GM19395 (cell line): ENCODE data around the gene CYP46A1.

Source experiments
- ATAC-seq: cut with Tn5 transposase; IDR thresholded peaks from one replicate; pipeline ENCODE4 v1.9.1; 2021; ENCODE audit warnings: mild to moderate bottlenecking, moderate library complexity; ENCODE audit not compliant: unreplicated experiment

The CYP46A1 gene

DNA sequence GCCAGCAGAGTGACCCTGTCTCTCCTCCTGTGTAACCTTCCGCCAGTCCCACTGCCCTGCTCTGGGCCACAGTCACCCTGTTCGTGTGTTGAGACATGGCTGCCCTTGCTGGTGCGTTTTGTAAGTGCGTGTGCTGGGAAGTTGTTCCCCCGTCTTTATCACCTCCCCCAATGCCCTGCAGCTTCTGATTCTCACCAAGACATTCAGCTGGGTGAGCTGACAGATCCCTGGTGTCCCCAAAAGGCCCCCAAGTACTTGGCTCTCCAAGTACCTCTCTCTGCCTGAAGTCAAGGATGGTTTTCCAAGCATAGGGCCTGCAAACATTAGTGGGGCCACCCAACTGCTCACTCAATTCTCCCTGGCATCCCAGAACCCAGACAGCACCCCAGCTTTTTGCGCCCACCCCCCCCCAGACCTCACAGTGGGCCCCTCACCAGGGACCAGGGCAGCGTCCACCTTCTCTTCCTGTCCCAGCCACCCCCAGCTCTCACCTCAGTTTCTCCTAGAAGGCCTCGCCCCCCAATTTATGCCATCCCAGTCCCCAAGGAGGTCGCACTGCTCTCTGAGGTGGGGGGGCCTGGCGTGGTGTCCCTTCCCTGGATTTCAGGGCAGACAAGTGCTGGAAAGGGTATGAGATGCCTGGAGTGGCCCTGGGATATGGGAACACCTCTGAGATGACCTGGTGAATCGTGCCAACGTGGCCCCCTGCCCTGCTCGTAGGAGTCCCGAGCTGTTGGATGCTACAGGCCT is 57.3 kb downstream of the CYP46A1 start:
- no peak for ATAC-seq

DNA sequence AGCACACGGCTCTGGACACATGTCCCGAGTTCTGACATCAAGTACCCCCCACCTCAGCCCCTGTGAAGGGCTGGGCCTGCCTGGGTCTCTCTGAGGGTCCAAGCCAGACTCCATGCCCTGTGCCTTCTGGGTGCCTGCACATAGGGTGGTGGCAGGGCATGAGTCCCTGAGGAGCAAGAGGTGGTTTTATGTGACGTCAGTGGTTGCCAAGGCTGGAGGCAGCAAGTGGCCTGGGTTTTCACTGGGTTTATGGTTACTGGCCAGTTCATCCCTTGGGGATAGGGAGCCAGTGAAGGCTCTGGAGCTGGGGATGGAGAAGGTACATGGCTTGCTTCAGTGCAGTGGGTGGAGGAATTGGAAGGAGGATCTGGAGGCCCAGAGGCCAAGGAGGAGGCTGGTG is 58.0 kb downstream of the CYP46A1 start:
- no peak for ATAC-seq

- no peak for ATAC-seq
These were observed 58.7 kb downstream of the CYP46A1 start for GRCh38 chr14:99742509-99743487.

GRCh38 chr14:99744199-99744872 is 60.2 kb downstream of the CYP46A1 start:
- no peak for ATAC-seq

GRCh38 chr14:99744873-99745224 is 60.8 kb downstream of the CYP46A1 start:
- ATAC-seq = no peak

DNA sequence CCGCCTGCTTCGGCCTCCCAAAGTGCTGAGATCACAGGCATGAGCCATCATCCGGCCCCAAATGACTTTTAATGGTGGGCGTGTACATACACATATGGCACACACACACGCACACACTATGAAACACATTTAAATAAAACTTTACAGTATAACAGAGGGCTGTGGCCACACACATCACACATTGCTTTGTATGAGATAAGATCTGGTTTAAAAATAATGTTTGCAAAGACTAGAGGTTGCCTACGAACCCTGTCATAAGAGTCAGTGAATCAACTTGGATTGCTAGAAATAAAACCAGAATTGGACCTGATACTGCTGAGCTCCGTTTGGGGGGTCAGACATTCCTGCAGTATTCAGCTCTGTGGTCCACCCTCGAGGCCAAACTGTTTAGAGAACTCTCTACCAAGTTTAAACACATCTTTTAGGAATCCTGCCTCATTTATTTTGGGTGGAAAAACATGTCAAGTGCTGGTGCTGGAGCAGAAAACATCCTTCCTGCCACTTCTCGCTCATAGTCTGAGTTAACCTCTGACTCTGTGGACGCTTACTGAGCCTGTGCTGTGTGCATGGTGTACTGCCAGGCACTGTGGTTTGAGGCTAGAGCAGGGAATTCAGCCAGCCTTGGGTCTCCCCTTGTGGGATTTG is 61.3 kb downstream of the CYP46A1 start:
- ATAC-seq = no peak

- ATAC-seq = no peak
These were observed 63.1 kb downstream of the CYP46A1 start for GRCh38 chr14:99747167-99747566.

- ATAC-seq = no peak
These were observed 63.7 kb downstream of the CYP46A1 start for GRCh38 chr14:99747582-99748330.

DNA sequence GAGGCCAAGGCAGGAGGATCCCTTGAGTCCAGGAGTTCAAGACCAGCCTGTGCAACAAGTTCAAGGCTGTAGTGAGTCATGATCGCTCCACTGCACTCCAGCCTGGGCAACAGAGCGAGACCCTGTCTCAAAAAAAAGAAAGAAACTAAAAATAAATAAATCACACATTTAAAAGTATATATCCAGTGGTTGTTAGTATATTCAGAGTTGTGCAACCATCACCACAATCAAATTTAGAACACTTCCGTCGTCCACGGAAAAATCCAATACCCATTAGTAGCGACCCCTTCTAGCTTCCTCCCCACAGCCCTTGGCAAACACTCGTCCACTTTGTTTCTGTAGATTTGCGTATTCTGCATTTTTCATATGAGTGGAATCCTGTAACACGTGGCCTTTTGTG is 64.4 kb downstream of the CYP46A1 start:
- no peak for ATAC-seq

DNA sequence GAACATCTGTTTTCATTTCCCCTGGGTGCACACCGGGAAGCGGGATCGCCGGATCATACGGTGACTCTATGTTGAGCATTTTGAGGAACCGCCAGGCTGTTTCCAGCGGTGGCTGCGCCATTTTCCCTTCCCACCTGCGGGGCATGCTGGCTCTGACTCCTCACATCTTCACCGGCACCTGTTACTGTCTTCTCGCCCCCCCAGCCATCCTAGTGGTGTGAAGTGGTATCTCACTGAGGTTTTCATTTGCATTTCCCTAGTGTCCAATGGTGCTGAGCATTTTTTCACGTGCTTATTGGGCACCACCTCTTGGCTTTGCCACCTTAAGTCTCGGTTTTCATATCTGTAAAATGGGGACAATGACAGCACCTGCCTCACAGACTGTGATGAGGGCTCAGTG is 65.0 kb downstream of the CYP46A1 start:
- ATAC-seq = no peak

- no peak for ATAC-seq
These were observed 65.9 kb downstream of the CYP46A1 start for GRCh38 chr14:99749763-99750715.

DNA sequence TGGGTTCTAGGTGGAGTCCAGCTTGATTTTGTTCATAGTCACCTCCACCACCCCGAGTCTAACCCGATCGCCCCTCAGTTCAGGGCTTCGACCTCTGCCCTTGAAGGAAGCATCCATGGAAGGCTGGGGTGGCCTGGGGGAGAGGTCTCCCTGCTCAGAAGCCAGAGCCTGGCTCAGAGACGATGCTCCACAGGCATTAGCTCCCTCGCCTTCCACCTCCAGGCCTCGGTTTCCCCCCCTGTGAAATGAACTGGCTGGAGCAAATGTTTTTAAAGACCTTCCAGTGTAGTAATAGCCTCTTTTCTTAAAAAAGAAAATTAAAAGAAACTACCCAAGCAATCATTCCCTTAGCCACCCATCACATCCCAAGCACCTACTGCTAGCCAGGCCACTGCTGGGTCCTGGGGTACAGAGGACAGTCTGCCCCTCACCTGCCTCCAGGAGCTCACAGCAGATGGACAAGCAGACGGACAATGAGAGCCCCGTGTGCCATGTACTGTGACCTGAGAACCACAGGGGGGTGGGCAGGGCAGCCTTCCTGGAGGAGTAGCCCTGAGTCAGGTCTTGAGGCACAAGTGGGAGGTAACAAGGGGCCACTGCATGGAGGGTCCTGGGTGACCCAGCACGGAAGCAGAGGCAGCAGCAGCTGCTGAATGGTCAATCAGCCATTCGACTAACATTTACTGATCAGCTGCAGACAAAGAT is 66.8 kb downstream of the CYP46A1 start:
- no peak for ATAC-seq

GRCh38 chr14:99751539-99752485 is 67.7 kb downstream of the CYP46A1 start:
- ATAC-seq = no peak

GRCh38 chr14:99752486-99753121 is 68.5 kb downstream of the CYP46A1 start:
- no peak for ATAC-seq

GRCh38 chr14:99753225-99754140 is 69.4 kb downstream of the CYP46A1 start:
- ATAC-seq = no peak
